Measurements from ENCODE around the gene ZBTB9.

Gene ZBTB9

DNA sequence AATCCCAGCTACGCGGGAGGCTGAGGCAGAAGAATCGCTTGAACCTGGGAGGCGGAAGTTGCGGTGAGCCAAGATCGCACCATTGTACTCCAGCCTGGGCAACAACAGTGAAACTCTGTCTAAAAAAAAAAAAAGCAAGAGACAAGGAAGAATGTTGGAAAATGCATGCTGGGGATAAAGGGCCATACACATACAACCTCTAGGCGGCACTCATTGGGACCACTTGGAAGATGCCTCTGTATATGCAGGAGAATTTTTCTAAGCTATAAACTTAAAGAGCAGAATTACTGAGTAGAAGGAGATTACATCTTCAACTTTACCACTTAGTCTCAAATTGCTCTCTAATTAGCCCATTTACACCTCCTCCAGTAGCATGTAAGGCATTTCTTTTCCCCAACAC lies 42.8 kb downstream of the ZBTB9 start:
- TF ChIP-seq ZFX (IDR thresholded peaks at IDR 0.05), result no peak
- TF ChIP-seq, protein P1, sequence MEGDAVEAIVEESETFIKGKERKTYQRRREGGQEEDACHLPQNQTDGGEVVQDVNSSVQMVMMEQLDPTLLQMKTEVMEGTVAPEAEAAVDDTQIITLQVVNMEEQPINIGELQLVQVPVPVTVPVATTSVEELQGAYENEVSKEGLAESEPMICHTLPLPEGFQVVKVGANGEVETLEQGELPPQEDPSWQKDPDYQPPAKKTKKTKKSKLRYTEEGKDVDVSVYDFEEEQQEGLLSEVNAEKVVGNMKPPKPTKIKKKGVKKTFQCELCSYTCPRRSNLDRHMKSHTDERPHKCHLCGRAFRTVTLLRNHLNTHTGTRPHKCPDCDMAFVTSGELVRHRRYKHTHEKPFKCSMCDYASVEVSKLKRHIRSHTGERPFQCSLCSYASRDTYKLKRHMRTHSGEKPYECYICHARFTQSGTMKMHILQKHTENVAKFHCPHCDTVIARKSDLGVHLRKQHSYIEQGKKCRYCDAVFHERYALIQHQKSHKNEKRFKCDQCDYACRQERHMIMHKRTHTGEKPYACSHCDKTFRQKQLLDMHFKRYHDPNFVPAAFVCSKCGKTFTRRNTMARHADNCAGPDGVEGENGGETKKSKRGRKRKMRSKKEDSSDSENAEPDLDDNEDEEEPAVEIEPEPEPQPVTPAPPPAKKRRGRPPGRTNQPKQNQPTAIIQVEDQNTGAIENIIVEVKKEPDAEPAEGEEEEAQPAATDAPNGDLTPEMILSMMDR (conservative IDR thresholded peaks at IDR 0.05), result no peak
- H3K27ac ChIP-seq, result no peak overlapping the region

DNA sequence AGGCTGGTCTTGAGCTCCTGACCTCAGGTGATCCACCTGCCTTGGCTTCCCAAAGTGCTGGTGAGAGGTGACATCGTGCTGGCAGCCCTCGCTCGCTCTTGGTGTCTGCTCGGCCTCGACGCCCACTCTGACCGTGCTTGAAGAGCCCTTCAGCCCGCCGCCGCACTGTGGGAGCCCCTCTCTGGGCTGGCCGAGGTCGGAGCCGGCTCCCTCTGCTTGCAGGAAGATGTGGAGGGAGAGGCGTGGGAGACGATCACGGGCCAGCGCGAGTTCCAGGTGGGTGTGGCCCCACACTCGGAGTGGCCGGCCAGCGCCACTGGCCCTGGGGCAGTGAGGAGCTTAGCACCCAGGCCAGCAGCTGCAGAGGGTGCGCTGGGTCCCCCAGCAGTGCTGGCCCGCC lies 48.1 kb downstream of the ZBTB9 start:
- TF ChIP-seq ZFX (IDR thresholded peaks at IDR 0.05), result no peak
- TF ChIP-seq, protein P1 (conservative IDR thresholded peaks at IDR 0.05), result no peak
- H3K27ac ChIP-seq, result no peak overlapping the region

DNA sequence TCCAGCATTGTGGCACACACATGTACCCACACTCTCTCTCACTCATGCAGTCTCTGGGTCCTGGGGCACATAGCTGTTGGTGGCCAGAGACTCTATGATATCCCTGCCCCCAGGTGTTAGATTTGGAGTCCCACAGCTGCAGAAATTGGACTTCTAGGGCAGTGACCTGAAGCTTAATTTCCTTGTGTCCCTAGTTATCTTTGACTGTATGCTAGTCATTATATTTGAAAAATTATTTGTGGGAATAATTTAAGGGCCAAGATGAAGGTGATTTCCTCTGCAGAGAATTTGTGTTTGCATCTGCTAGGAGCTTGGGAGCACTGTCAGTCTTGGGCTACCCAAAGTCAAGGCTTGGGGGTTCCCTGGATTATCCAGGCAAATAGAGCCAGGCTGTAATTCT lies 50.1 kb downstream of the ZBTB9 start:
- no peak overlapping the region for H3K27ac ChIP-seq
- TF ChIP-seq, protein P1 (conservative IDR thresholded peaks at IDR 0.05), result no peak
- TF ChIP-seq ZFX (IDR thresholded peaks at IDR 0.05), result no peak

DNA sequence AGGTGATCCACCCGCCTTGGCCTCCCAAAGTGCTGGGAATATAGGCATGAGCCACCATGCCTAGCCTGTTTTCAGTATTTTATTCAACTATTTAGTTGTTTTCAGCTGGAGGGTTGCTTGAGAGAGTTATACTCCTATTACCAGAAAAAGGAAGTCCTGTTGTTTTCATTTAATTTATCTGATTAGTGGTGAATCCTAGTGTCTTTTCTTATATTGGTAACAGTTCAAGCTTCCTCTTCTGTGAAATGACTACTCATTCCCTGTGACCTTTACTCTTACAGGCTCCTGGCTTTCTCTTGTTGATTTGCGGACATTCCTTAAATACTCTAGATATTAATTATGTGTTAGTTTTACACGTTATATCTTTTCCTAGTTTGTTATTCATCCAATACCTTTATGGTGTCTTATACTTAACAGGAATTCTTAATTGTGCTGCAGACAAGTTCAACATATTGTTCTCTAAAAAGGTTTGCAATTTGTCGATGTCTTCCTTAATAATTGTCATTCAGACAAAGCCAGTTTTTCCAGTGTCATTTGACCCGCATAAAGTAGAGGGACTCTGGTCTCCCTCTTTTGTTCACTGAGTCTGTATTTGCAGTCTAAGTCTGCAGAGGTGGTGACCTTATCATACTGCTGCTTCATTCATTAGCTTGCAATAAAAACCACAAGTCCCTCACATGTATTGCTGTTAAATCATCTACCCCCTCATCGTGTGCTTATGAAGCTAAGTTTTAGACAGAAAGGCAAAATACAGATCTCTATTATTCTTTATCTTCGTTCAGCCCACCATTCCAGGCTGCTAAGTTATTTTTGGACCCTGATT lies 51.4 kb downstream of the ZBTB9 start:
- H3K27ac ChIP-seq, result no peak overlapping the region
- no peak for TF ChIP-seq ZFX (IDR thresholded peaks at IDR 0.05)
